K562 (cell line): Measurements from ENCODE around the gene TBX6. TPM values are rescaled to one million over a fixed set of nuclear protein-coding genes. Genes with fewer than 3 reads are reported as not detected.
A peak's percentile ranks its signal among the peaks of the same experiment; 100 is the strongest.

Source experiments
- ATF1 ChIP-seq, 2 experiments: fragments of 450-650 bp in 1 of 2; IDR thresholded peaks; 2 replicates each; pipeline ENCODE4 v1.6.1; 2016; ENCODE audit warnings: missing compliant biosample characterization in 1 of 2, missing genetic modification characterization in 1 of 2
- EP400 ChIP-seq: fragments of 450-650 bp; IDR thresholded peaks from 2 replicates; pipeline ENCODE4 v1.6.1; 2017; ENCODE audit warnings: antibody characterized with exemption, mild to moderate bottlenecking, moderate library complexity
- FOXA3 ChIP-seq, 2 experiments: fragments of 450-650 bp in 1 of 2; sonication (generic) in 1 of 2; formaldehyde crosslinking; IDR thresholded peaks in 1 of 2; conservative IDR thresholded peaks in 1 of 2; 2 replicates each; pipeline versions ENCODE4 v1.4.0 to v1.8.0; 2020 to 2022; ENCODE audit warnings: mild to moderate bottlenecking in 2 of 2, missing genetic modification reagents in 1 of 2
- KLF16 ChIP-seq: IDR thresholded peaks from 2 replicates; pipeline ENCODE4 v1.6.1; 2016; ENCODE audit warnings: antibody characterized with exemption
- MEIS2 ChIP-seq: fragments of 450-650 bp; IDR thresholded peaks from 2 replicates; pipeline ENCODE4 v1.6.1; 2014; ENCODE audit warnings: mild to moderate bottlenecking; ENCODE audit not compliant: partially characterized antibody
- MYNN ChIP-seq, 2 experiments: sonication (generic); formaldehyde crosslinking in 1 of 2; IDR thresholded peaks; 2 replicates each; pipeline versions ENCODE4 v1.5.0 to v1.6.1; 2016 to 2020; ENCODE audit warnings: antibody characterized with exemption in 1 of 2, missing genetic modification reagents in 1 of 2
- NEUROD1 ChIP-seq: fragments of 150-350 bp; IDR thresholded peaks from 2 replicates; pipeline ENCODE4 v1.6.1; 2014; ENCODE audit warnings: borderline replicate concordance, low read length, low read depth; ENCODE audit not compliant: partially characterized antibody
- NRF1 ChIP-seq, 2 experiments: fragments of 450-650 bp; IDR thresholded peaks in 1 of 2; conservative IDR thresholded peaks in 1 of 2; 2 replicates each; pipeline ENCODE4 v1.6.1; 2014; ENCODE audit warnings: mild to moderate bottlenecking in 2 of 2
- POU5F1 ChIP-seq: fragments of 150-350 bp; IDR thresholded peaks from 2 replicates; pipeline ENCODE4 v1.6.1; 2014; ENCODE audit warnings: borderline replicate concordance, low read length, low read depth, mild to moderate bottlenecking; ENCODE audit not compliant: partially characterized antibody
- SIN3A ChIP-seq, 2 experiments: fragments of 150-350 bp in 1 of 2; IDR thresholded peaks; 2 replicates each; pipeline ENCODE4 v1.6.1; 2011 to 2016; ENCODE audit warnings: borderline replicate concordance in 2 of 2, low read depth in 2 of 2, low read length in 2 of 2, mild to moderate bottlenecking in 2 of 2, moderate library complexity in 2 of 2; ENCODE audit not compliant: control insufficient read depth in 1 of 2
- SIX5 ChIP-seq, 2 experiments: IDR thresholded peaks; 2 replicates each; pipeline ENCODE4 v1.6.1; 2011; ENCODE audit warnings: low read length in 2 of 2, borderline replicate concordance in 1 of 2, low read depth in 1 of 2, mild to moderate bottlenecking in 1 of 2, moderate library complexity in 1 of 2; ENCODE audit not compliant: insufficient read depth in 1 of 2
- SNIP1 ChIP-seq: fragments of 450-650 bp; IDR thresholded peaks from 2 replicates; pipeline ENCODE4 v1.7.1; 2017; ENCODE audit warnings: low read depth, mild to moderate bottlenecking
- TRIM28 ChIP-seq: fragments of 450-650 bp; IDR thresholded peaks from 2 replicates; pipeline ENCODE4 v1.6.1; 2017
- ZNF143 ChIP-seq: sonication (generic); formaldehyde crosslinking; IDR thresholded peaks from 2 replicates; pipeline ENCODE4 v1.9.0; 2022; ENCODE audit warnings: mild to moderate bottlenecking, missing genetic modification reagents
- ZNF444 ChIP-seq: fragments of 250-450 bp; sonication (Bioruptor Pico); IDR thresholded peaks from 2 replicates; pipeline ENCODE4 v1.4.0; 2020; ENCODE audit warnings: mild to moderate bottlenecking, moderate library complexity
- polyA plus RNA-seq, 8 experiments: library from polyadenylated mRNA; depleted of rRNA in 4 of 8; stranded (reverse) in 5 of 8; unstranded in 3 of 8; fragments of >200 nt; fragmentation: Nextera tagmentation in 2 of 8; fragmentation: Illumina TruSeq in 1 of 8; extraction: Ambion mirVana in 2 of 8; extraction: Trizol in 1 of 8; gene quantifications; 2 replicates each; pipeline versions ENCODE4 v1.2.1 to v1.2.3, GENCODE V29; 2011 to 2014; ENCODE audit warnings: inconsistent platforms in 1 of 8, missing spikeins in 1 of 8
- total RNA-seq, 7 experiments: library from RNA; depleted of rRNA in 6 of 7; stranded (reverse); fragments of >200 nt in 6 of 7; fragmentation: Illumina TruSeq in 2 of 7; extraction: Trizol in 2 of 7; gene quantifications; 2 replicates each; pipeline versions ENCODE4 v1.2.1 to v1.2.3, GENCODE V29; 2011 to 2021; ENCODE audit warnings: low replicate concordance in 1 of 7
- TF ChIP-seq, protein P1 (sequence below): fragments of 450-650 bp; IDR thresholded peaks from 2 replicates; pipeline ENCODE4 v1.7.1; 2018; ENCODE audit warnings: mild to moderate bottlenecking, low read depth; ENCODE audit not compliant: partially characterized antibody
- TF ChIP-seq, protein P2 (sequence below): fragments of 450-650 bp; IDR thresholded peaks from 2 replicates; pipeline ENCODE4 v1.6.1; 2016
- TF ChIP-seq, protein P3 (sequence below): sonication (generic); formaldehyde crosslinking; IDR thresholded peaks from 2 replicates; pipeline ENCODE4 v1.8.1; 2023; ENCODE audit warnings: mild to moderate bottlenecking, missing genetic modification reagents
- TF ChIP-seq, protein P4 (sequence below): sonication (generic); formaldehyde crosslinking; IDR thresholded peaks from 2 replicates; pipeline ENCODE4 v1.9.0; 2022; ENCODE audit warnings: mild to moderate bottlenecking, missing genetic modification reagents

The TBX6 gene
- total and polyA plus RNA-seq, 9 of the 15 experiments (the other 6 are each of a cell fraction or from before 2014, with no cell fraction given), result 0.07 to 0.58 (median 0.11) TPM; not detected in 2

DNA sequence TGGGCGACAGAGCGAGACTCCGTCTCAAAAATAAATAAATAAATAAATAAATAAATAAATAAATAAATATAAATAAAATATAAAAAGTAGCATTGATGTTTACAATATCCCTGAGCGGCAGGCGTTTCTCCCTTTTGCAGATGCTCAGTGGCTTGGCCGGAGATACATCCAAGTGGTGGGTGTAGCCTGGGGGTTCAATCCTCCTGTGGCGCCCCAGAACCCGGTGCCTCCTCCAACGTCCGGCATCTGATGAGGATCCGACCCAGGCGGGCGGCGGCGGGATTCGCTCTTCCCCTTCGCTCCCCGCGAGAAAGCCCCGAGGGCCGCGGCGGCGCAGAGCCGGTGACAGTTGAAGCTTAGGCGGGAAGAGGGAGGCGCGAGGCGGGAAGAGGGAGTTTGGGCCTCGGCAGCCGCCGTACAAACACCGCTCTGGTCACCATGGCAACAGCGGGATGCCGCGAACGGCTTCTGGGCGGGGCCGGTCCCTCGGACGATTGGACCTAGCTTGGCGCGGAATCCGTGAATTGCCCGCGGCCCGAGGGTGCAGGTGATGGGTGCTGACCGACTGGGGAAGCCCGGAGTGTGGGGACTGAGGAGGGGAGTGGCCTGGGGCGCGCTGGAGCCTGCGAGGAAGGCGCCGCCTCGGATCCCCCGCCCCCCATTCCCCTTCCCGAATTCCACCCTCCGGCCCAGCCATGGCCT, 38.9 kb downstream of the TBX6 start (continued):
- TF ChIP-seq ZNF444 (CRISPR knock-in tag) (no peak), ZNF143 (CRISPR knock-in tag) (peak; percentile 40; the same call in 1 of the 2 replicates), SIX5 (IDR thresholded peaks at IDR 0.05; ENCODE audit: borderline replicate concordance in 1 of 2, insufficient read depth in 1 of 2, low read depth in 1 of 2, low read length in 2 of 2) (0 out of 4 replicates have a peak, but pooled peaks of 1 of the 2 experiments have one; percentile 23), EP400 (peak; percentile 88), TRIM28 (0 out of 2 replicates have a peak, but pooled peaks have one; percentile 31), ATF1 (CRISPR knock-in tag; IDR thresholded peaks at IDR 0.05) (no peak), ATF1 (tag; IDR thresholded peaks at IDR 0.05) (peak; percentile 63; the same call in 1 of the 2 replicates), SIN3A (IDR thresholded peaks at IDR 0.05; ENCODE audit: borderline replicate concordance in 2 of 2, control insufficient read depth in 1 of 2, low read depth in 2 of 2, low read length in 2 of 2) (peak; percentile 80 to 94; a peak in 1 of 4 replicates), NRF1 (conservative IDR thresholded peaks at IDR 0.05 in 1 of 2, IDR thresholded peaks at IDR 0.05 in 1 of 2) (peak; percentile 80 to 84), POU5F1 (peak; percentile 78), FOXA3 (CRISPR knock-in tag; conservative IDR thresholded peaks at IDR 0.05 in 1 of 2, IDR thresholded peaks at IDR 0.05 in 1 of 2) (peak in 1 of 2 experiments; percentile 81; a peak in 1 of 4 replicates), KLF16 (peak; percentile 88), NEUROD1 (peak; percentile 90), SNIP1 (no peak), MEIS2 (peak; percentile 64), MYNN (IDR thresholded peaks at IDR 0.05) (0 out of 2 replicates have a peak, but pooled peaks have one; percentile 17), MYNN (CRISPR knock-in tag; IDR thresholded peaks at IDR 0.05) (no peak)
- TF ChIP-seq, protein P1, sequence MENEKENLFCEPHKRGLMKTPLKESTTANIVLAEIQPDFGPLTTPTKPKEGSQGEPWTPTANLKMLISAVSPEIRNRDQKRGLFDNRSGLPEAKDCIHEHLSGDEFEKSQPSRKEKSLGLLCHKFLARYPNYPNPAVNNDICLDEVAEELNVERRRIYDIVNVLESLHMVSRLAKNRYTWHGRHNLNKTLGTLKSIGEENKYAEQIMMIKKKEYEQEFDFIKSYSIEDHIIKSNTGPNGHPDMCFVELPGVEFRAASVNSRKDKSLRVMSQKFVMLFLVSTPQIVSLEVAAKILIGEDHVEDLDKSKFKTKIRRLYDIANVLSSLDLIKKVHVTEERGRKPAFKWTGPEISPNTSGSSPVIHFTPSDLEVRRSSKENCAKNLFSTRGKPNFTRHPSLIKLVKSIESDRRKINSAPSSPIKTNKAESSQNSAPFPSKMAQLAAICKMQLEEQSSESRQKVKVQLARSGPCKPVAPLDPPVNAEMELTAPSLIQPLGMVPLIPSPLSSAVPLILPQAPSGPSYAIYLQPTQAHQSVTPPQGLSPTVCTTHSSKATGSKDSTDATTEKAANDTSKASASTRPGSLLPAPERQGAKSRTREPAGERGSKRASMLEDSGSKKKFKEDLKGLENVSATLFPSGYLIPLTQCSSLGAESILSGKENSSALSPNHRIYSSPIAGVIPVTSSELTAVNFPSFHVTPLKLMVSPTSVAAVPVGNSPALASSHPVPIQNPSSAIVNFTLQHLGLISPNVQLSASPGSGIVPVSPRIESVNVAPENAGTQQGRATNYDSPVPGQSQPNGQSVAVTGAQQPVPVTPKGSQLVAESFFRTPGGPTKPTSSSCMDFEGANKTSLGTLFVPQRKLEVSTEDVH, result peak; percentile 92
- TF ChIP-seq, protein P2, sequence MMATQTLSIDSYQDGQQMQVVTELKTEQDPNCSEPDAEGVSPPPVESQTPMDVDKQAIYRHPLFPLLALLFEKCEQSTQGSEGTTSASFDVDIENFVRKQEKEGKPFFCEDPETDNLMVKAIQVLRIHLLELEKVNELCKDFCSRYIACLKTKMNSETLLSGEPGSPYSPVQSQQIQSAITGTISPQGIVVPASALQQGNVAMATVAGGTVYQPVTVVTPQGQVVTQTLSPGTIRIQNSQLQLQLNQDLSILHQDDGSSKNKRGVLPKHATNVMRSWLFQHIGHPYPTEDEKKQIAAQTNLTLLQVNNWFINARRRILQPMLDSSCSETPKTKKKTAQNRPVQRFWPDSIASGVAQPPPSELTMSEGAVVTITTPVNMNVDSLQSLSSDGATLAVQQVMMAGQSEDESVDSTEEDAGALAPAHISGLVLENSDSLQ, result peak; percentile 82
- TF ChIP-seq, protein P3, sequence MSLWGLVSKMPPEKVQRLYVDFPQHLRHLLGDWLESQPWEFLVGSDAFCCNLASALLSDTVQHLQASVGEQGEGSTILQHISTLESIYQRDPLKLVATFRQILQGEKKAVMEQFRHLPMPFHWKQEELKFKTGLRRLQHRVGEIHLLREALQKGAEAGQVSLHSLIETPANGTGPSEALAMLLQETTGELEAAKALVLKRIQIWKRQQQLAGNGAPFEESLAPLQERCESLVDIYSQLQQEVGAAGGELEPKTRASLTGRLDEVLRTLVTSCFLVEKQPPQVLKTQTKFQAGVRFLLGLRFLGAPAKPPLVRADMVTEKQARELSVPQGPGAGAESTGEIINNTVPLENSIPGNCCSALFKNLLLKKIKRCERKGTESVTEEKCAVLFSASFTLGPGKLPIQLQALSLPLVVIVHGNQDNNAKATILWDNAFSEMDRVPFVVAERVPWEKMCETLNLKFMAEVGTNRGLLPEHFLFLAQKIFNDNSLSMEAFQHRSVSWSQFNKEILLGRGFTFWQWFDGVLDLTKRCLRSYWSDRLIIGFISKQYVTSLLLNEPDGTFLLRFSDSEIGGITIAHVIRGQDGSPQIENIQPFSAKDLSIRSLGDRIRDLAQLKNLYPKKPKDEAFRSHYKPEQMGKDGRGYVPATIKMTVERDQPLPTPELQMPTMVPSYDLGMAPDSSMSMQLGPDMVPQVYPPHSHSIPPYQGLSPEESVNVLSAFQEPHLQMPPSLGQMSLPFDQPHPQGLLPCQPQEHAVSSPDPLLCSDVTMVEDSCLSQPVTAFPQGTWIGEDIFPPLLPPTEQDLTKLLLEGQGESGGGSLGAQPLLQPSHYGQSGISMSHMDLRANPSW (CRISPR knock-in tag), result 0 out of 2 replicates have a peak, but pooled peaks have one; percentile 50
- TF ChIP-seq, protein P4, sequence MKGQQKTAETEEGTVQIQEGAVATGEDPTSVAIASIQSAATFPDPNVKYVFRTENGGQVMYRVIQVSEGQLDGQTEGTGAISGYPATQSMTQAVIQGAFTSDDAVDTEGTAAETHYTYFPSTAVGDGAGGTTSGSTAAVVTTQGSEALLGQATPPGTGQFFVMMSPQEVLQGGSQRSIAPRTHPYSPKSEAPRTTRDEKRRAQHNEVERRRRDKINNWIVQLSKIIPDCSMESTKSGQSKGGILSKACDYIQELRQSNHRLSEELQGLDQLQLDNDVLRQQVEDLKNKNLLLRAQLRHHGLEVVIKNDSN (CRISPR knock-in tag), result 0 out of 2 replicates have a peak, but pooled peaks have one; percentile 22
